ENCODE measurements around the gene IL1RAPL1.

- TF ChIP-seq, protein P1, sequence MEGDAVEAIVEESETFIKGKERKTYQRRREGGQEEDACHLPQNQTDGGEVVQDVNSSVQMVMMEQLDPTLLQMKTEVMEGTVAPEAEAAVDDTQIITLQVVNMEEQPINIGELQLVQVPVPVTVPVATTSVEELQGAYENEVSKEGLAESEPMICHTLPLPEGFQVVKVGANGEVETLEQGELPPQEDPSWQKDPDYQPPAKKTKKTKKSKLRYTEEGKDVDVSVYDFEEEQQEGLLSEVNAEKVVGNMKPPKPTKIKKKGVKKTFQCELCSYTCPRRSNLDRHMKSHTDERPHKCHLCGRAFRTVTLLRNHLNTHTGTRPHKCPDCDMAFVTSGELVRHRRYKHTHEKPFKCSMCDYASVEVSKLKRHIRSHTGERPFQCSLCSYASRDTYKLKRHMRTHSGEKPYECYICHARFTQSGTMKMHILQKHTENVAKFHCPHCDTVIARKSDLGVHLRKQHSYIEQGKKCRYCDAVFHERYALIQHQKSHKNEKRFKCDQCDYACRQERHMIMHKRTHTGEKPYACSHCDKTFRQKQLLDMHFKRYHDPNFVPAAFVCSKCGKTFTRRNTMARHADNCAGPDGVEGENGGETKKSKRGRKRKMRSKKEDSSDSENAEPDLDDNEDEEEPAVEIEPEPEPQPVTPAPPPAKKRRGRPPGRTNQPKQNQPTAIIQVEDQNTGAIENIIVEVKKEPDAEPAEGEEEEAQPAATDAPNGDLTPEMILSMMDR (IDR thresholded peaks at IDR 0.05; ENCODE audit: insufficient read depth, low read depth, low read length): peak; percentile 24
- TF ChIP-seq EZH2 (IDR thresholded peaks at IDR 0.05; ENCODE audit: insufficient read depth, low read length): no peak
Observed at GRCh38 chrX:29478336-29479069, 891.3 kb downstream of the IL1RAPL1 start.
